GM12878 (cell line): ENCODE data around the gene SLC37A1. TPM values are rescaled to one million over a fixed set of nuclear protein-coding genes. Genes with fewer than 3 reads are reported as not detected.
A peak's percentile ranks its signal among the peaks of the same experiment; 100 is the strongest.

Experiments used
- EZH2 ChIP-seq: IDR thresholded peaks from 2 replicates; pipeline ENCODE4 v1.6.1; 2012; ENCODE audit warnings: low read depth, mild to moderate bottlenecking, control low read depth, inconsistent platforms, low read length, borderline replicate concordance; ENCODE audit not compliant: control insufficient read depth
- HCFC1 ChIP-seq: fragments of 150-350 bp; IDR thresholded peaks from 2 replicates; pipeline ENCODE4 v1.6.1; 2014; ENCODE audit warnings: low read length
- IKZF2 ChIP-seq, 2 experiments: fragments of 450-650 bp; IDR thresholded peaks; 2 replicates each; pipeline ENCODE4 v1.6.1; 2017; ENCODE audit warnings: mild to moderate bottlenecking in 2 of 2, moderate library complexity in 2 of 2
- KAT2A ChIP-seq: conservative IDR thresholded peaks from 2 replicates; pipeline ENCODE4 v1.6.1; 2011; ENCODE audit warnings: low read depth, low read length; ENCODE audit not compliant: control insufficient read depth
- KLF5 ChIP-seq: fragments of 450-650 bp; IDR thresholded peaks from 2 replicates; pipeline ENCODE4 v1.6.1; 2014; ENCODE audit warnings: mild to moderate bottlenecking; ENCODE audit not compliant: partially characterized antibody
- LARP7 ChIP-seq: fragments of 450-650 bp; IDR thresholded peaks from 2 replicates; pipeline ENCODE4 v1.6.1; 2017; ENCODE audit warnings: mild to moderate bottlenecking
- MEF2B ChIP-seq: fragments of 450-650 bp; IDR thresholded peaks from 2 replicates; pipeline ENCODE4 v1.6.1; 2018; ENCODE audit warnings: mild to moderate bottlenecking, moderate library complexity; ENCODE audit not compliant: partially characterized antibody, poor library complexity, severe bottlenecking
- MTA3 ChIP-seq: IDR thresholded peaks from 2 replicates; pipeline ENCODE4 v1.6.1; 2012; ENCODE audit warnings: low read length, inconsistent platforms, borderline replicate concordance
- MXI1 ChIP-seq: fragments of 150-350 bp; IDR thresholded peaks from 2 replicates; pipeline ENCODE4 v1.6.1; 2011; ENCODE audit warnings: low read depth, mild to moderate bottlenecking, inconsistent platforms, low read length, improper control_type of control experiment
- MYC ChIP-seq: IDR thresholded peaks from 2 replicates; pipeline ENCODE4 v1.6.1; 2011; ENCODE audit warnings: mild to moderate bottlenecking, low read length, moderate library complexity, inconsistent platforms; ENCODE audit not compliant: insufficient read depth, insufficient replicate concordance, insufficient read length, severe bottlenecking
- NFYB ChIP-seq: IDR thresholded peaks from 2 replicates; pipeline ENCODE4 v1.6.1; 2011; ENCODE audit warnings: low read depth, mild to moderate bottlenecking, low read length, improper control_type of control experiment, moderate library complexity; ENCODE audit not compliant: insufficient read depth
- PAX5 ChIP-seq: IDR thresholded peaks from 2 replicates; pipeline ENCODE4 v1.6.1; 2011; ENCODE audit warnings: low read depth, low read length, borderline replicate concordance
- PML ChIP-seq: IDR thresholded peaks from 2 replicates; pipeline ENCODE4 v1.6.1; 2012; ENCODE audit warnings: low read length, inconsistent platforms
- RB1 ChIP-seq: fragments of 450-650 bp; formaldehyde crosslinking; IDR thresholded peaks from 2 replicates; pipeline ENCODE4 v1.6.1; 2017; ENCODE audit warnings: mild to moderate bottlenecking, borderline replicate concordance
- RCOR1 ChIP-seq: conservative IDR thresholded peaks from 2 replicates; pipeline ENCODE4 v1.6.1; 2012; ENCODE audit warnings: low read depth, low read length, improper control_type of control experiment
- SMAD5 ChIP-seq: IDR thresholded peaks from 2 replicates; pipeline ENCODE4 v1.6.1; 2016; ENCODE audit warnings: antibody characterized with exemption, low read depth
- polyA plus RNA-seq, 11 experiments: library from polyadenylated mRNA; depleted of rRNA in 4 of 11; unstranded in 6 of 11; stranded (reverse) in 5 of 11; fragments of >200 nt; fragmentation: Nextera tagmentation in 4 of 11; fragmentation: Illumina TruSeq in 1 of 11; extraction: Ambion mirVana in 4 of 11; extraction: Trizol in 1 of 11; gene quantifications; 1 replicate in 1 of 11; 2 replicates in 10 of 11; pipeline versions ENCODE4 v1.2.1 to v1.2.3, GENCODE V29; 2011 to 2016; ENCODE audit warnings: inconsistent platforms in 2 of 11, missing spikeins in 2 of 11, low read depth in 1 of 11
- total RNA-seq, 4 experiments: library from RNA; depleted of rRNA in 3 of 4; stranded (reverse); fragments of >200 nt in 3 of 4; fragmentation: Illumina TruSeq in 1 of 4; extraction: Trizol in 1 of 4; gene quantifications; 2 replicates each; pipeline versions ENCODE4 v1.2.1 to v1.2.3, GENCODE V29; 2013 to 2021
- TF ChIP-seq, protein P1 (sequence below): fragments of 450-650 bp; IDR thresholded peaks from 2 replicates; pipeline ENCODE4 v1.6.1; 2018; ENCODE audit warnings: borderline replicate concordance, mild to moderate bottlenecking; ENCODE audit not compliant: partially characterized antibody
- TF ChIP-seq, protein P2 (sequence below): IDR thresholded peaks from 2 replicates; pipeline ENCODE4 v1.6.1; 2011; ENCODE audit warnings: low read depth, mild to moderate bottlenecking, low read length, moderate library complexity, borderline replicate concordance; ENCODE audit errors: extremely low read depth
- TF ChIP-seq, protein P3 (sequence below): fragments of 150-350 bp; IDR thresholded peaks from 2 replicates; pipeline ENCODE4 v1.6.1; 2014; ENCODE audit warnings: mild to moderate bottlenecking, low read depth, low read length
- TF ChIP-seq, protein P4 (sequence below): IDR thresholded peaks from 2 replicates; pipeline ENCODE4 v1.6.1; 2012; ENCODE audit warnings: low read depth, low read length, improper control_type of control experiment
- TF ChIP-seq, protein P5 (sequence below): fragments of 450-650 bp; IDR thresholded peaks from 2 replicates; pipeline ENCODE4 v1.6.1; 2017; ENCODE audit warnings: low read depth, mild to moderate bottlenecking, moderate library complexity

Gene SLC37A1
- total and polyA plus RNA-seq, 10 of the 15 experiments (the other 5 are each of a cell fraction or from before 2014, with no cell fraction given): 1.1 to 35.5 (median 24.4) TPM

DNA sequence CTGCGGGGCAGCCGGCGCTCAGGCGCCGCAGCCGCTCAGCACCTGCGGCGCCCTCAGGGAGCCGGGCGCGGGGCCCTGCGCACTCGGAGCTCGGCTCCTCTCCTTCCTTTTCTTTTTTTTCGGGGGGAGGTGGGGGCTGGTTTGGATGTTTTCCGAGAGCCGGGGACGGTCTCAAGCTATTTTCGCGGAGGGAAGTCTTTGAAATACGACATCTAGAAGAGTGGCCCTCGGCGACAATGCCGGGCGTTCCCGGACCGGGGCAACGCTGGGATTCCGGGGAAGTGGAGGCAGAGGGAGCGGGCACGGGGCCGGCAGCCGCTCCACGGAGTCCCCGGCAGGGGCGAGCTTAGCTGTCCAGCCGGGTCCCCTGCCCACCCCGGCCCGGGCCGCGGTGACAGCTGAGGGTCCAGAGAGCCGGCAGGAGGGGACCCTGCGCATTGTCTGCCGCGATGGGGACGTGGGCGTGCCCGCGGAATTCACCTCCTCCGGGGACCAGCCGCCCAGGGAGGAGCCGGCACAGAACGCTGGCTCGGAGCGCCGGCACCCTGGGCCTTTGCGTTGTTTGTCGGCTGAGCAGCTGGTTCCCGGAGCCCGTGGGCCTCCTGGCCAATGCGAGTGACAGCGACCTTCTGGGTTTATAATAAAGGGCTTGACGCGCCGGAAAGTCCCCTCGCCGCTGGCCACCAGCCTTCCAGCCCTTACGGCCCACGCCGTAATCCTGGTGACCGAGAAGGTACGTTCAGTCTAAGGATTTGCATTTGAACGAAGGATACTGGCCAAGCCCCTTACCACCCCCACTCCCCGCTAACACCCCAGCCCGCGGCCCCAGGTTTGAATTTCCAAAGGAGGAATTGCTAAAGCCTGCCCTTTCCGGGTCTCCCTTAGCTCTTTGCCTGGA, 582 bp downstream of the SLC37A1 start (continued):
- TF ChIP-seq, protein P1, sequence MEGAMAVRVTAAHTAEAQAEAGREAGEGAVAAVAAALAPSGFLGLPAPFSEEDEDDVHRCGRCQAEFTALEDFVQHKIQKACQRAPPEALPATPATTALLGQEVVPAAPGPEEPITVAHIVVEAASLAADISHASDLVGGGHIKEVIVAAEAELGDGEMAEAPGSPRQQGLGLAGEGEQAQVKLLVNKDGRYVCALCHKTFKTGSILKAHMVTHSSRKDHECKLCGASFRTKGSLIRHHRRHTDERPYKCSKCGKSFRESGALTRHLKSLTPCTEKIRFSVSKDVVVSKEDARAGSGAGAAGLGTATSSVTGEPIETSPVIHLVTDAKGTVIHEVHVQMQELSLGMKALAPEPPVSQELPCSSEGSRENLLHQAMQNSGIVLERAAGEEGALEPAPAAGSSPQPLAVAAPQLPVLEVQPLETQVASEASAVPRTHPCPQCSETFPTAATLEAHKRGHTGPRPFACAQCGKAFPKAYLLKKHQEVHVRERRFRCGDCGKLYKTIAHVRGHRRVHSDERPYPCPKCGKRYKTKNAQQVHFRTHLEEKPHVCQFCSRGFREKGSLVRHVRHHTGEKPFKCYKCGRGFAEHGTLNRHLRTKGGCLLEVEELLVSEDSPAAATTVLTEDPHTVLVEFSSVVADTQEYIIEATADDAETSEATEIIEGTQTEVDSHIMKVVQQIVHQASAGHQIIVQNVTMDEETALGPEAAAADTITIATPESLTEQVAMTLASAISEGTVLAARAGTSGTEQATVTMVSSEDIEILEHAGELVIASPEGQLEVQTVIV: no peak
- TF ChIP-seq, protein P2, sequence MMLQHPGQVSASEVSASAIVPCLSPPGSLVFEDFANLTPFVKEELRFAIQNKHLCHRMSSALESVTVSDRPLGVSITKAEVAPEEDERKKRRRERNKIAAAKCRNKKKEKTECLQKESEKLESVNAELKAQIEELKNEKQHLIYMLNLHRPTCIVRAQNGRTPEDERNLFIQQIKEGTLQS: no peak
- TF ChIP-seq NFYB (no peak), IKZF2 (IDR thresholded peaks at IDR 0.05) (peak in 1 of 2 experiments; percentile 17; a peak in 2 of 4 replicates), EZH2 (no peak), MEF2B (peak; percentile 20), SMAD5 (no peak; the same call in 1 of the 2 replicates), KLF5 (peak; percentile 40), MTA3 (no peak), HCFC1 (no peak), MYC (no peak), LARP7 (0 out of 2 replicates have a peak, but pooled peaks have one; percentile 70), RCOR1 (no peak), RB1 (0 out of 2 replicates have a peak, but pooled peaks have one; percentile 31), MXI1 (no peak), PML (0 out of 2 replicates have a peak, but pooled peaks have one; percentile 49), PAX5 (no peak; the same call in 1 of the 2 replicates), KAT2A (no peak)
- TF ChIP-seq, protein P3, sequence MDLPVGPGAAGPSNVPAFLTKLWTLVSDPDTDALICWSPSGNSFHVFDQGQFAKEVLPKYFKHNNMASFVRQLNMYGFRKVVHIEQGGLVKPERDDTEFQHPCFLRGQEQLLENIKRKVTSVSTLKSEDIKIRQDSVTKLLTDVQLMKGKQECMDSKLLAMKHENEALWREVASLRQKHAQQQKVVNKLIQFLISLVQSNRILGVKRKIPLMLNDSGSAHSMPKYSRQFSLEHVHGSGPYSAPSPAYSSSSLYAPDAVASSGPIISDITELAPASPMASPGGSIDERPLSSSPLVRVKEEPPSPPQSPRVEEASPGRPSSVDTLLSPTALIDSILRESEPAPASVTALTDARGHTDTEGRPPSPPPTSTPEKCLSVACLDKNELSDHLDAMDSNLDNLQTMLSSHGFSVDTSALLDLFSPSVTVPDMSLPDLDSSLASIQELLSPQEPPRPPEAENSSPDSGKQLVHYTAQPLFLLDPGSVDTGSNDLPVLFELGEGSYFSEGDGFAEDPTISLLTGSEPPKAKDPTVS: no peak
- TF ChIP-seq, protein P4, sequence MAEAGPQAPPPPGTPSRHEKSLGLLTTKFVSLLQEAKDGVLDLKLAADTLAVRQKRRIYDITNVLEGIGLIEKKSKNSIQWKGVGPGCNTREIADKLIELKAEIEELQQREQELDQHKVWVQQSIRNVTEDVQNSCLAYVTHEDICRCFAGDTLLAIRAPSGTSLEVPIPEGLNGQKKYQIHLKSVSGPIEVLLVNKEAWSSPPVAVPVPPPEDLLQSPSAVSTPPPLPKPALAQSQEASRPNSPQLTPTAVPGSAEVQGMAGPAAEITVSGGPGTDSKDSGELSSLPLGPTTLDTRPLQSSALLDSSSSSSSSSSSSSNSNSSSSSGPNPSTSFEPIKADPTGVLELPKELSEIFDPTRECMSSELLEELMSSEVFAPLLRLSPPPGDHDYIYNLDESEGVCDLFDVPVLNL: no peak
- TF ChIP-seq, protein P5, sequence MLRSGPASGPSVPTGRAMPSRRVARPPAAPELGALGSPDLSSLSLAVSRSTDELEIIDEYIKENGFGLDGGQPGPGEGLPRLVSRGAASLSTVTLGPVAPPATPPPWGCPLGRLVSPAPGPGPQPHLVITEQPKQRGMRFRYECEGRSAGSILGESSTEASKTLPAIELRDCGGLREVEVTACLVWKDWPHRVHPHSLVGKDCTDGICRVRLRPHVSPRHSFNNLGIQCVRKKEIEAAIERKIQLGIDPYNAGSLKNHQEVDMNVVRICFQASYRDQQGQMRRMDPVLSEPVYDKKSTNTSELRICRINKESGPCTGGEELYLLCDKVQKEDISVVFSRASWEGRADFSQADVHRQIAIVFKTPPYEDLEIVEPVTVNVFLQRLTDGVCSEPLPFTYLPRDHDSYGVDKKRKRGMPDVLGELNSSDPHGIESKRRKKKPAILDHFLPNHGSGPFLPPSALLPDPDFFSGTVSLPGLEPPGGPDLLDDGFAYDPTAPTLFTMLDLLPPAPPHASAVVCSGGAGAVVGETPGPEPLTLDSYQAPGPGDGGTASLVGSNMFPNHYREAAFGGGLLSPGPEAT: 0 out of 2 replicates have a peak, but pooled peaks have one; percentile 50
